NB4 (cell line): Measurements from ENCODE around the gene KRTAP10-1.

Experiments
- MYC ChIP-seq: IDR thresholded peaks from 2 replicates; pipeline ENCODE4 v1.6.1; 2011; ENCODE audit warnings: low read depth, low read length
- POLR2A ChIP-seq: IDR thresholded peaks from 2 replicates; pipeline ENCODE4 v1.6.1; 2011; ENCODE audit warnings: mild to moderate bottlenecking; ENCODE audit not compliant: insufficient read length; ENCODE audit errors: extremely low read depth
- TF ChIP-seq, protein P1 (sequence below): IDR thresholded peaks from one replicate; pipeline ENCODE4 v1.5.1; 2012; ENCODE audit warnings: low read depth, low read length
- TF ChIP-seq, protein P2 (sequence below): IDR thresholded peaks from 2 replicates; pipeline ENCODE4 v1.6.1; 2011; ENCODE audit warnings: low read depth, low read length

DNA sequence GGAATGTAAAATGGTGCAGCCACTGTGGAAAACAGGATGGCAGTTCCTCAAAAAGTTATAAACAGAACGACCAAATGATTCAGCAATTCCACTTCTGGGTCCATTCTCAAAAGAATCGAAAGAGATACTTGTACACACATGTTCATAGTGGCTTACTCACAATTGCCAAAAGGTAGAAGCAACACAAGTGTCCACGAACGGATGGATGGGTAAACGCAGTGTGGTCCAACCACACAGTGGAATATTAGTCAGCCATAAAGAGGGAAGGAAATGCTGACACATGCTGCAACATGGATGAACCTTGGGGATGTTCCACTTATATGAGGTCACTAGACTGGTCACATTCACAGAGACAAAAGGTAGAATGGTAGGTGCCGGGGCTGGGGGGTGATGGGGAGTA, 5.3 kb downstream of the KRTAP10-1 start:
- TF ChIP-seq, protein P1, sequence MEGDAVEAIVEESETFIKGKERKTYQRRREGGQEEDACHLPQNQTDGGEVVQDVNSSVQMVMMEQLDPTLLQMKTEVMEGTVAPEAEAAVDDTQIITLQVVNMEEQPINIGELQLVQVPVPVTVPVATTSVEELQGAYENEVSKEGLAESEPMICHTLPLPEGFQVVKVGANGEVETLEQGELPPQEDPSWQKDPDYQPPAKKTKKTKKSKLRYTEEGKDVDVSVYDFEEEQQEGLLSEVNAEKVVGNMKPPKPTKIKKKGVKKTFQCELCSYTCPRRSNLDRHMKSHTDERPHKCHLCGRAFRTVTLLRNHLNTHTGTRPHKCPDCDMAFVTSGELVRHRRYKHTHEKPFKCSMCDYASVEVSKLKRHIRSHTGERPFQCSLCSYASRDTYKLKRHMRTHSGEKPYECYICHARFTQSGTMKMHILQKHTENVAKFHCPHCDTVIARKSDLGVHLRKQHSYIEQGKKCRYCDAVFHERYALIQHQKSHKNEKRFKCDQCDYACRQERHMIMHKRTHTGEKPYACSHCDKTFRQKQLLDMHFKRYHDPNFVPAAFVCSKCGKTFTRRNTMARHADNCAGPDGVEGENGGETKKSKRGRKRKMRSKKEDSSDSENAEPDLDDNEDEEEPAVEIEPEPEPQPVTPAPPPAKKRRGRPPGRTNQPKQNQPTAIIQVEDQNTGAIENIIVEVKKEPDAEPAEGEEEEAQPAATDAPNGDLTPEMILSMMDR = no peak
- TF ChIP-seq POLR2A = no peak
- TF ChIP-seq, protein P2, sequence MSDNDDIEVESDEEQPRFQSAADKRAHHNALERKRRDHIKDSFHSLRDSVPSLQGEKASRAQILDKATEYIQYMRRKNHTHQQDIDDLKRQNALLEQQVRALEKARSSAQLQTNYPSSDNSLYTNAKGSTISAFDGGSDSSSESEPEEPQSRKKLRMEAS = no peak
- TF ChIP-seq MYC = no peak
